HG03196 (cell line): ENCODE results near the gene OR5L1.

Experiments used
- ATAC-seq: cut with Tn5 transposase; IDR thresholded peaks from one replicate; pipeline ENCODE4 v1.9.1; 2021; ENCODE audit not compliant: unreplicated experiment

The OR5L1 gene

DNA sequence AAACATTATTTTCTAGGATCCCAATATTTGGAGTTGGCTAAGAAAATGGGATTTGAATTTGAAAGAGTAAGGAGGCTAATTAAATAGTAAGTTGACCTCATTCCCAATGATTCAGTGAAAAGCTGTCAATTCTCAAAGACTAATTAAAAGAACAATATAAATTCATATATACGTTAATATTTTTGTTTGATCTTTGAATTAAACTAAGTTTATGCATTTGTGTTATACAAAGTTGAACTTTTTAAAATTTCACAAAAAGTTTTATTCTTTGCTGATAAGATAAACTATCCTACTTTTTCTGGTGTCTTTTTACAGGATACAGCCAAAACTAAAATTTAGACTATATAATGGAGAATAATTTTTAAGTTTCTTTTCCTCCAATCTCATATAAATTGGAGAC lies at the start of gene OR5L1:
Gene OR5L1, plus strand, starts transcription at position 301 of the 400 bp plus-strand sequence. CDS start 100 bp downstream, outside the sequence.
- no peak for ATAC-seq

- no peak for ATAC-seq
Measured at GRCh38 chr11:55773138-55773537, 38.0 kb upstream of the OR5L1 start, which contains the start of gene OR5D13. Gene OR5D13, plus strand, starts transcription at chr11:55773438. Its CDS starts 0 bp downstream, at chr11:55773438.

GRCh38 chr11:55791606-55792005 lies 19.6 kb upstream of the OR5L1 start:
- ATAC-seq = no peak

GRCh38 chr11:55793321-55793720 lies 17.8 kb upstream of the OR5L1 start:
- ATAC-seq = no peak

GRCh38 chr11:55795256-55795655 lies 15.9 kb upstream of the OR5L1 start, which contains the start of gene OR5D14:
Gene OR5D14, plus strand, starts transcription at chr11:55795556. Its CDS starts 0 bp downstream, at chr11:55795556.
- no peak for ATAC-seq

GRCh38 chr11:55806248-55806647 lies 4.9 kb upstream of the OR5L1 start:
- ATAC-seq = no peak

DNA sequence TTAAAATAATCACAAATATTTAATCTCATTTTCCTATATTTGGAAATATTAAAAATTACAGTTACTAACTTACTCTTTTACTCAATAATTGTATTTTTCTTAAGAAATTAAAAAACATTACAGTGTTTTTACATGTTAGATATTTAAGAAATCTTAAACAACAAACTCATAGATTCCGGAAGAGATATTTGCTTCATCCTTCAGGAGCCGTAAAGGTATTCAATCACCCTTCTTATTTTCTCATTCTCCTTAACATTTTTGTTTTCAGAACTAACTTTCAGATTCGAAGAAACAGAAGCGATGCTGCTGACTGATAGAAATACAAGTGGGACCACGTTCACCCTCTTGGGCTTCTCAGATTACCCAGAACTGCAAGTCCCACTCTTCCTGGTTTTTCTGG lies 8.2 kb downstream of the OR5L1 start, which contains the start of gene OR5D18:
Gene OR5D18, plus strand, starts transcription at position 301 of the 400 bp plus-strand sequence. Its CDS starts 0 bp downstream, at position 301.
- no peak for ATAC-seq

DNA sequence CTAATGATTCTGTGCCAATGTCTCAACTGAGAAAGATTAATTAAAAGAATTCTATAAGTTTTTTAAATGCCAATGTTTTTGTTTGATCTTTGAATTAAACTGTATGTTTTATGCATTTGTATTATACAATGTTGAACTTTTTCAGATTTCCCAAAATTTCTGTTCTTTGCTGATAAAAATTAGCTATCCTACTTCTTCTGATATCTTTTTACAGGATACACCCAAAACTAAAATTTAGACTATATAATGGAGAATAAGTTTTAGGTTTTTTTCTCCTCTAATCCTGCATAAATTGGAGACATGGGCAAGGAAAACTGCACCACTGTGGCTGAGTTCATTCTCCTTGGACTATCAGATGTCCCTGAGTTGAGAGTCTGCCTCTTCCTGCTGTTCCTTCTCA lies 15.8 kb downstream of the OR5L1 start, which contains the start of gene OR5L2:
Gene OR5L2, plus strand, starts transcription at position 301 of the 400 bp plus-strand sequence. Its CDS starts 0 bp downstream, at position 301.
- ATAC-seq = no peak

- ATAC-seq = no peak
Measured at GRCh38 chr11:55838452-55838851, 27.3 kb downstream of the OR5L1 start, which contains the start of gene OR5D16. Gene OR5D16, plus strand, starts transcription at chr11:55838752. Its CDS starts 0 bp downstream, at chr11:55838752.

DNA sequence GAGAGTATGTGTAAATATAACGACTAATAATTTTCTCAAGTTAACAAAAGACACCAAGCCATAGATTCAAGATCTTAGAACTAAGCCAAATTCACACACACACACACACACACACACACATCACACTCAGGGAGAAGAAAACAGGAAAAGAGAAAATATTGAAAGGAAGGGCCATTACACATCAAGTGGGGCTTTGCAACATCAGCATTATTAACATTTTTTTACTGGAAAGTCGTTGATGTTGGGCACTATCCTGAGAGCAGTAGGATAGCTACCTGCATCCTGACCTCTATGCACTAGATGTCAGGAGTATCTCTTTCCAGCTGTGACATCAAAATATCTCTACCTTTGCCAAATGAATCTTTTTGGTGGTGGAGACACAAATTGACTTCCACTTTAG lies 36.3 kb downstream of the OR5L1 start:
- no peak for ATAC-seq

GRCh38 chr11:55849037-55849436 lies 37.9 kb downstream of the OR5L1 start:
- no peak for ATAC-seq

GRCh38 chr11:55852141-55852540 lies 41.0 kb downstream of the OR5L1 start:
- ATAC-seq = no peak

- no peak for ATAC-seq
Measured at GRCh38 chr11:55854704-55855103, 43.5 kb downstream of the OR5L1 start.
